Heart right ventricle (tissue), 16 donors: Measurements from ENCODE around the gene PCP4. TPM values are rescaled to one million over a fixed set of nuclear protein-coding genes. Genes with fewer than 3 reads are reported as not detected.

Experiments used
- ATAC-seq, 8 donors: fragments of 200-7000 bp; cut with Tn5 transposase; one replicate each; pipeline ENCODE4 v1.9.1; 2020; ENCODE audit warnings: mild to moderate bottlenecking in 8 of 8, moderate library complexity in 8 of 8, moderate number of reproducible peaks in 1 of 8
- DNase-seq, 2 donors: peaks; one replicate each; pipeline ENCODE4 v3.0.0-alpha.2; 2020
- H3K27ac ChIP-seq, 10 donors: fragments of 200-600 bp; sonication (generic) in 2 of 10; one replicate each; pipeline versions ENCODE4 v1.5.0 to v1.8.0; 2020 to 2022; ENCODE audit warnings: mild to moderate bottlenecking in 3 of 10
- H3K27me3 ChIP-seq, 7 donors: fragments of 200-600 bp; one replicate each; pipeline ENCODE4 v1.8.0; 2021 to 2022; ENCODE audit warnings: mild to moderate bottlenecking in 2 of 7
- H3K36me3 ChIP-seq, 9 donors: fragments of 200-600 bp; sonication (generic) in 1 of 9; one replicate each; pipeline versions ENCODE4 v1.5.0 to v1.8.0; 2020 to 2022; ENCODE audit warnings: mild to moderate bottlenecking in 2 of 9
- H3K4me1 ChIP-seq, 9 donors: fragments of 200-600 bp; sonication (generic) in 1 of 9; one replicate each; pipeline versions ENCODE4 v1.5.0 to v1.8.0; 2020 to 2022; ENCODE audit warnings: mild to moderate bottlenecking in 4 of 9
- H3K4me3 ChIP-seq, 10 donors: fragments of 200-600 bp; sonication (generic) in 2 of 10; one replicate each; pipeline versions ENCODE4 v1.5.0 to v1.8.0; 2020 to 2022; ENCODE audit warnings: mild to moderate bottlenecking in 7 of 10, moderate library complexity in 2 of 10
- H3K9me3 ChIP-seq, 11 donors: fragments of 200-600 bp in 10 of 11; sonication (generic) in 2 of 11; one replicate each; pipeline versions ENCODE4 v1.5.0 to v1.8.0; 2013 to 2022; ENCODE audit warnings: mild to moderate bottlenecking in 2 of 11, control low read depth in 1 of 11, moderate library complexity in 1 of 11
- CTCF ChIP-seq, 9 donors: fragments of 200-600 bp; sonication (generic) in 2 of 9; IDR thresholded peaks; one replicate each; pipeline versions ENCODE4 v1.5.0 to v1.8.0; 2021 to 2022; ENCODE audit warnings: antibody characterized with exemption in 9 of 9, mild to moderate bottlenecking in 5 of 9, moderate library complexity in 1 of 9
- WGBS, 2 donors: extraction: QIAGEN DNeasy Blood & Tissue Kit; methylation state at CpG; one replicate each; pipeline ENCODE4 v1.1.7; 2013; ENCODE audit warnings: inconsistent platforms in 1 of 2; 5-methylcytosine and 5-hydroxymethylcytosine counted together
- intact Hi-C, 10 donors: fragments of 100-400 bp; cut with DNase I; formaldehyde crosslinking; loops; one replicate each; pipeline versions ENCODE4 v1.11.1 to v1.14.2; 2022
- polyA plus RNA-seq, 2 donors: library from polyadenylated mRNA; stranded (reverse); fragments of 200-250 nt; gene quantifications; one replicate each; pipeline ENCODE4 v1.2.3, GENCODE V29; 2013
- total RNA-seq, 10 donors: library from RNA; stranded (reverse); fragmentation: NEBNext Ultra II Directional in 3 of 10; extraction: Animal tissue kit (Norgen Biotek cat#: 25700) in 3 of 10; gene quantifications; one replicate each; pipeline versions ENCODE4 v1.2.1 to v1.2.4, GENCODE V29; 2021 to 2023
- donor health status: Arrhythmogenic right ventricular cardiomyopathy.
- donor health status: ischemic (EF 13 %, LVEDD 7.1; RV severe dilation, severe dysfunction).
- donor health status: healthy with polysubstance abuse.
- donor health status: DM: no; HTN: yes; CAD: no.
- donor health status: DM: no; HTN: no; CAD: no.
- donor health status: ischemic (EF 25% LVEDD 6.9; RV normal size, moderate dysfunction).
- donor health status: ischemic (EF 25% LVEDD 5.7; RV mildly dilated, moderate dysfunction).
- donor health status: healthy.
- donor health status: DM: yes; HTN: yes; CAD: no.
- donor health status: Ischemic cardiomyopathy.
- donor health status: ischemic (EF 35%, LVEDD 5.7; RV mildly dilated, moderate dysfunction).
- donor health status: nonischemic (EF 11% LVEDD 7.7; RV severe dilation, severe dysfunction).
- donor health status: DM: yes; HTN: yes; CAD: no.
- donor health status: PGD.
- donor health status: ischemic (EF 29% LVEDD 5.4; RV normal size, mild dysfunction).
- donor health status: nonischemic (EF 23%, LVEDD 6.1; RV moderate dilation, normal function).

PCP4 gene
- total and polyA plus RNA-seq, 12 donors, result 1.0 to 6.9 (median 3.6) TPM

- Histone ChIP-seq H3K9me3 (peaks cover 0 to 5% (median 0%) of the 10 kb centered on the region in 11 donors), H3K36me3 (no peaks in the 10 kb centered on the region), H3K4me1 (no peaks in the 10 kb centered on the region), H3K27ac (no peak overlapping the region), H3K4me3 (no peak overlapping the region), H3K27me3 (no peaks in the 10 kb centered on the region)
- 83 to 87% methylated on average over 10 of the region's 10 CpGs for WGBS, 2 donors
- no peak for ATAC-seq
- no peak for TF ChIP-seq CTCF (IDR thresholded peaks at IDR 0.05)
- intact Hi-C loops, result no loop called here
- DNase-seq, result no peak
Measured at GRCh38 chr21:39954570-39954969, 87.3 kb downstream of the PCP4 start.

- H3K36me3 ChIP-seq, result no peaks in the 10 kb centered on the region
- no peak overlapping the region for H3K4me3 ChIP-seq
- DNase-seq (no peak), ATAC-seq (no peak)
- H3K9me3 ChIP-seq, result peaks cover 0 to 13% (median 5%) of the 10 kb centered on the region in 11 donors
- WGBS, 2 donors, result 92% methylated on average over 4 of the region's 4 CpGs
- TF ChIP-seq CTCF (IDR thresholded peaks at IDR 0.05), result no peak
- H3K27ac ChIP-seq, result no peak overlapping the region
- intact Hi-C loops, result no loop called here
- no peaks in the 10 kb centered on the region for H3K27me3 ChIP-seq
- H3K4me1 ChIP-seq, result no peaks in the 10 kb centered on the region
Measured at GRCh38 chr21:39955326-39955725, 88.1 kb downstream of the PCP4 start.

GRCh38 chr21:39956586-39956985 lies 89.3 kb downstream of the PCP4 start:
- no peak overlapping the region for H3K27ac ChIP-seq
- 93 to 94% methylated on average over 4 of the region's 4 CpGs for WGBS, 2 donors
- no peaks in the 10 kb centered on the region for H3K4me1 ChIP-seq
- no peak overlapping the region for H3K4me3 ChIP-seq
- no peaks in the 10 kb centered on the region for H3K36me3 ChIP-seq
- H3K27me3 ChIP-seq, result no peaks in the 10 kb centered on the region
- intact Hi-C loops, result no loop called here
- ATAC-seq, result no peak
- no peak for DNase-seq
- no peak for TF ChIP-seq CTCF (IDR thresholded peaks at IDR 0.05)
- H3K9me3 ChIP-seq, result peaks cover 0 to 23% (median 10%) of the 10 kb centered on the region in 11 donors

- Histone ChIP-seq H3K36me3 (no peaks in the 10 kb centered on the region), H3K27ac (no peak overlapping the region), H3K27me3 (no peaks in the 10 kb centered on the region), H3K4me3 (no peak overlapping the region), H3K4me1 (no peaks in the 10 kb centered on the region), H3K9me3 (peaks cover 0 to 23% (median 10%) of the 10 kb centered on the region in 11 donors)
- intact Hi-C loops, result no loop called here
- ATAC-seq, result no peak
- no peak for TF ChIP-seq CTCF (IDR thresholded peaks at IDR 0.05)
- WGBS, 2 donors, result 94 to 97% methylated on average over 2 of the region's 2 CpGs
- DNase-seq, result no peak
Measured at GRCh38 chr21:39958731-39959130, 91.5 kb downstream of the PCP4 start.
